ENCODE results near the gene CEMIP2.

Gene CEMIP2

GRCh38 chr9:71687676-71688075 is 80.6 kb downstream of the CEMIP2 start:
- TF ChIP-seq POLR2A (IDR thresholded peaks at IDR 0.05; ENCODE audit: low read depth, low read length) (no peak), POU2F2 (IDR thresholded peaks at IDR 0.05; ENCODE audit: low read depth, low read length) (no peak), TAF1 (IDR thresholded peaks at IDR 0.05; ENCODE audit: low read depth, low read length) (no peak), POLR2AphosphoS5 (IDR thresholded peaks at IDR 0.05; ENCODE audit: low read depth, low read length) (no peak)
- FAIRE-seq (no peak), DNase-seq (ENCODE audit: insufficient read length, low spot score) (no peak)

- TF ChIP-seq POLR2AphosphoS5 (IDR thresholded peaks at IDR 0.05; ENCODE audit: low read depth, low read length) (no peak), PAX5 (IDR thresholded peaks at IDR 0.05; ENCODE audit: insufficient read depth, low read length, severe bottlenecking) (no peak), SPI1 (IDR thresholded peaks at IDR 0.05; ENCODE audit: low read depth, low read length) (no peak), POLR2A (IDR thresholded peaks at IDR 0.05; ENCODE audit: low read depth, low read length) (no peak), TAF1 (IDR thresholded peaks at IDR 0.05; ENCODE audit: low read depth, low read length) (no peak), POU2F2 (IDR thresholded peaks at IDR 0.05; ENCODE audit: low read depth, low read length) (no peak)
- DNase-seq (ENCODE audit: insufficient read length, low spot score) (no peak), FAIRE-seq (no peak)
Measured at GRCh38 chr9:71685988-71686387, 82.3 kb downstream of the CEMIP2 start.

- TF ChIP-seq POLR2AphosphoS5 (IDR thresholded peaks at IDR 0.05; ENCODE audit: low read depth, low read length) (no peak), TAF1 (IDR thresholded peaks at IDR 0.05; ENCODE audit: low read depth, low read length) (no peak), PAX5 (IDR thresholded peaks at IDR 0.05; ENCODE audit: insufficient read depth, low read length, severe bottlenecking) (no peak), SPI1 (IDR thresholded peaks at IDR 0.05; ENCODE audit: low read depth, low read length) (0 out of 2 replicates have a peak, but pooled peaks have one; percentile 17), POLR2A (IDR thresholded peaks at IDR 0.05; ENCODE audit: low read depth, low read length) (no peak), POU2F2 (IDR thresholded peaks at IDR 0.05; ENCODE audit: low read depth, low read length) (no peak)
- FAIRE-seq (no peak), DNase-seq (ENCODE audit: insufficient read length, low spot score) (no peak)
Measured at GRCh38 chr9:71685394-71685793, 82.9 kb downstream of the CEMIP2 start.

GRCh38 chr9:71684566-71684965 is 83.7 kb downstream of the CEMIP2 start:
- no peak for TF ChIP-seq TAF1 (IDR thresholded peaks at IDR 0.05; ENCODE audit: low read depth, low read length)
- no peak for TF ChIP-seq PAX5 (IDR thresholded peaks at IDR 0.05; ENCODE audit: insufficient read depth, low read length, severe bottlenecking)
- no peak for TF ChIP-seq POLR2A (IDR thresholded peaks at IDR 0.05; ENCODE audit: low read depth, low read length)
- TF ChIP-seq POLR2AphosphoS5 (IDR thresholded peaks at IDR 0.05; ENCODE audit: low read depth, low read length) = no peak
- TF ChIP-seq SPI1 (IDR thresholded peaks at IDR 0.05; ENCODE audit: low read depth, low read length) = no peak
- TF ChIP-seq POU2F2 (IDR thresholded peaks at IDR 0.05; ENCODE audit: low read depth, low read length) = no peak
- DNase-seq (ENCODE audit: insufficient read length, low spot score) = no peak
- no peak for FAIRE-seq

GRCh38 chr9:71683598-71684235 is 84.6 kb downstream of the CEMIP2 start:
- FAIRE-seq = no peak
- DNase-seq (ENCODE audit: insufficient read length, low spot score) = no peak
- TF ChIP-seq PAX5 (IDR thresholded peaks at IDR 0.05; ENCODE audit: insufficient read depth, low read length, severe bottlenecking) (no peak), TAF1 (IDR thresholded peaks at IDR 0.05; ENCODE audit: low read depth, low read length) (no peak), POLR2A (IDR thresholded peaks at IDR 0.05; ENCODE audit: low read depth, low read length) (no peak), SPI1 (IDR thresholded peaks at IDR 0.05; ENCODE audit: low read depth, low read length) (no peak), POU2F2 (IDR thresholded peaks at IDR 0.05; ENCODE audit: low read depth, low read length) (no peak), POLR2AphosphoS5 (IDR thresholded peaks at IDR 0.05; ENCODE audit: low read depth, low read length) (no peak)

- no peak for TF ChIP-seq POLR2AphosphoS5 (IDR thresholded peaks at IDR 0.05; ENCODE audit: low read depth, low read length)
- no peak for TF ChIP-seq SPI1 (IDR thresholded peaks at IDR 0.05; ENCODE audit: low read depth, low read length)
- TF ChIP-seq TAF1 (IDR thresholded peaks at IDR 0.05; ENCODE audit: low read depth, low read length) = no peak
- TF ChIP-seq PAX5 (IDR thresholded peaks at IDR 0.05; ENCODE audit: insufficient read depth, low read length, severe bottlenecking) = no peak
- no peak for TF ChIP-seq POU2F2 (IDR thresholded peaks at IDR 0.05; ENCODE audit: low read depth, low read length)
- no peak for TF ChIP-seq POLR2A (IDR thresholded peaks at IDR 0.05; ENCODE audit: low read depth, low read length)
- FAIRE-seq (no peak), DNase-seq (ENCODE audit: insufficient read length, low spot score) (no peak)
Measured at GRCh38 chr9:71681708-71682272, 86.5 kb downstream of the CEMIP2 start.

GRCh38 chr9:71681104-71681707 is 87.1 kb downstream of the CEMIP2 start:
- no peak for DNase-seq (ENCODE audit: insufficient read length, low spot score)
- no peak for FAIRE-seq
- TF ChIP-seq SPI1 (IDR thresholded peaks at IDR 0.05; ENCODE audit: low read depth, low read length) (peak; percentile 55; the same call in 1 of the 2 replicates), POLR2A (IDR thresholded peaks at IDR 0.05; ENCODE audit: low read depth, low read length) (no peak), PAX5 (IDR thresholded peaks at IDR 0.05; ENCODE audit: insufficient read depth, low read length, severe bottlenecking) (no peak), POLR2AphosphoS5 (IDR thresholded peaks at IDR 0.05; ENCODE audit: low read depth, low read length) (no peak), TAF1 (IDR thresholded peaks at IDR 0.05; ENCODE audit: low read depth, low read length) (no peak), POU2F2 (IDR thresholded peaks at IDR 0.05; ENCODE audit: low read depth, low read length) (no peak)

- FAIRE-seq = no peak
- TF ChIP-seq SPI1 (IDR thresholded peaks at IDR 0.05; ENCODE audit: low read depth, low read length) (no peak), TAF1 (IDR thresholded peaks at IDR 0.05; ENCODE audit: low read depth, low read length) (no peak)
- DNase-seq (ENCODE audit: insufficient read length, low spot score) = no peak
Measured at GRCh38 chr9:71680189-71680980, 87.9 kb downstream of the CEMIP2 start.

GRCh38 chr9:71678999-71679398 is 89.3 kb downstream of the CEMIP2 start:
- no peak for DNase-seq (ENCODE audit: insufficient read length, low spot score)
- TF ChIP-seq SPI1 (IDR thresholded peaks at IDR 0.05; ENCODE audit: low read depth, low read length) (no peak), POU2F2 (IDR thresholded peaks at IDR 0.05; ENCODE audit: low read depth, low read length) (no peak), POLR2A (IDR thresholded peaks at IDR 0.05; ENCODE audit: low read depth, low read length) (no peak), PAX5 (IDR thresholded peaks at IDR 0.05; ENCODE audit: insufficient read depth, low read length, severe bottlenecking) (no peak), POLR2AphosphoS5 (IDR thresholded peaks at IDR 0.05; ENCODE audit: low read depth, low read length) (no peak), TAF1 (IDR thresholded peaks at IDR 0.05; ENCODE audit: low read depth, low read length) (no peak)
- FAIRE-seq = no peak
